HG03196 (cell line): ENCODE data around the gene MTA2.
"Not testable (repeated sequence)": the region's sequence is repeated elsewhere in the genome, so short reads cannot be mapped to it uniquely, and the experiment has no call there.

Experiments
- ATAC-seq: cut with Tn5 transposase; IDR thresholded peaks from one replicate; pipeline ENCODE4 v1.9.1; 2021; ENCODE audit not compliant: unreplicated experiment

MTA2 gene

GRCh38 chr11:62592989-62593421 is 8.7 kb downstream of the MTA2 start:
- ATAC-seq = no peak

GRCh38 chr11:62592146-62592815 is 9.4 kb downstream of the MTA2 start:
- peak; percentile 3 for ATAC-seq

- peak; percentile 82 for ATAC-seq
These were observed 10.1 kb downstream of the MTA2 start, which contains the start of gene TUT1 for GRCh38 chr11:62591448-62592145. TUT1 (minus strand) TSS chr11:62591523; CDS start chr11:62591485, 38 bp downstream.

GRCh38 chr11:62588966-62589637 is 12.6 kb downstream of the MTA2 start:
- no peak for ATAC-seq

GRCh38 chr11:62585356-62585755 is 16.3 kb downstream of the MTA2 start:
- ATAC-seq = not testable (repeated sequence)

- not testable (repeated sequence) for ATAC-seq
These were observed 19.9 kb downstream of the MTA2 start for GRCh38 chr11:62581735-62582134.

GRCh38 chr11:62580959-62581715 is 20.5 kb downstream of the MTA2 start:
- ATAC-seq = no peak

GRCh38 chr11:62579252-62579651 is 22.4 kb downstream of the MTA2 start:
- no peak for ATAC-seq

GRCh38 chr11:62578541-62578940 is 23.1 kb downstream of the MTA2 start:
- no peak for ATAC-seq

GRCh38 chr11:62577046-62577714 is 24.5 kb downstream of the MTA2 start:
- ATAC-seq = no peak

- no peak for ATAC-seq
These were observed 25.8 kb downstream of the MTA2 start for GRCh38 chr11:62575837-62576236.

- ATAC-seq = no peak
These were observed 26.5 kb downstream of the MTA2 start for GRCh38 chr11:62575156-62575555.

- ATAC-seq = peak; percentile 8
These were observed 27.1 kb downstream of the MTA2 start for GRCh38 chr11:62574363-62575071.

GRCh38 chr11:62573592-62574362 is 27.9 kb downstream of the MTA2 start, which contains the start of gene EEF1G:
EEF1G (minus strand) TSS chr11:62573891; CDS start chr11:62573842, 49 bp downstream.
- peak; percentile 75 for ATAC-seq

GRCh38 chr11:62573006-62573591 is 28.6 kb downstream of the MTA2 start:
- no peak for ATAC-seq

GRCh38 chr11:62572431-62572830 is 29.2 kb downstream of the MTA2 start:
- no peak for ATAC-seq

- not testable (repeated sequence) for ATAC-seq
These were observed 30.2 kb downstream of the MTA2 start for GRCh38 chr11:62571493-62571892.

GRCh38 chr11:62570903-62571302 is 30.8 kb downstream of the MTA2 start:
- not testable (repeated sequence) for ATAC-seq

GRCh38 chr11:62569611-62570010 is 32.1 kb downstream of the MTA2 start:
- ATAC-seq = no peak
